GM12865 (cell line): ENCODE measurements around the gene TNS4.

Experiments used
- DNase-seq: peaks from one replicate; pipeline ENCODE4 v3.0.0; 2010; ENCODE audit warnings: low read depth
- H3K4me3 ChIP-seq: 2 replicates; pipeline ENCODE4 v1.5.1; 2011; ENCODE audit warnings: mild to moderate bottlenecking, low read depth, low read length, control low read depth
- TF ChIP-seq, protein P1 (sequence below): IDR thresholded peaks from 2 replicates; pipeline ENCODE4 v1.5.1; 2011; ENCODE audit warnings: low read length, control low read depth, low read depth, inconsistent platforms; ENCODE audit not compliant: insufficient read depth; ENCODE audit errors: missing control alignments

TNS4 gene

DNA sequence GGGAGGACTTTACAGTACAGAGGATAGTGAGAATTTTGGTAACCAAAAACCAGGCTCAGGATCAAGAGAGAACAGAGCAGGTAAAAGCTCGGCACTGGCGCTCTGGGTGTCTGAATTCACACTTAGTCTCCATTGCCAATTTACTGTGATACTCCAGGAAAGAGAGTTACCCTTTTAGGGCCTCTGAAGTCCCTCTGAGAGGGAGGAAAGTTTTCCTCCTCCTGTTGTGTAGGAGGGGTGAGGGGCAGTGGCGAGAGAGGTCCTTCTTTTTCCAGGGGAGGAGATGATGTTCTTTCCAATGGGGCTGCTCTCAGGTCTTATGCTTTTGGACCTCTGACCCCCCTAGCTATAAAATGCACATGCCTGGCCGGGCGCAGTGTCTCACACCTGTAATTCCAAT, 5.4 kb upstream of the TNS4 start:
- no peak for DNase-seq
- TF ChIP-seq, protein P1, sequence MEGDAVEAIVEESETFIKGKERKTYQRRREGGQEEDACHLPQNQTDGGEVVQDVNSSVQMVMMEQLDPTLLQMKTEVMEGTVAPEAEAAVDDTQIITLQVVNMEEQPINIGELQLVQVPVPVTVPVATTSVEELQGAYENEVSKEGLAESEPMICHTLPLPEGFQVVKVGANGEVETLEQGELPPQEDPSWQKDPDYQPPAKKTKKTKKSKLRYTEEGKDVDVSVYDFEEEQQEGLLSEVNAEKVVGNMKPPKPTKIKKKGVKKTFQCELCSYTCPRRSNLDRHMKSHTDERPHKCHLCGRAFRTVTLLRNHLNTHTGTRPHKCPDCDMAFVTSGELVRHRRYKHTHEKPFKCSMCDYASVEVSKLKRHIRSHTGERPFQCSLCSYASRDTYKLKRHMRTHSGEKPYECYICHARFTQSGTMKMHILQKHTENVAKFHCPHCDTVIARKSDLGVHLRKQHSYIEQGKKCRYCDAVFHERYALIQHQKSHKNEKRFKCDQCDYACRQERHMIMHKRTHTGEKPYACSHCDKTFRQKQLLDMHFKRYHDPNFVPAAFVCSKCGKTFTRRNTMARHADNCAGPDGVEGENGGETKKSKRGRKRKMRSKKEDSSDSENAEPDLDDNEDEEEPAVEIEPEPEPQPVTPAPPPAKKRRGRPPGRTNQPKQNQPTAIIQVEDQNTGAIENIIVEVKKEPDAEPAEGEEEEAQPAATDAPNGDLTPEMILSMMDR, result no peak
- H3K4me3 ChIP-seq, result no peak overlapping the region

GRCh38 chr17:40503154-40503553, 1.7 kb upstream of the TNS4 start:
- TF ChIP-seq, protein P1, result no peak

DNA sequence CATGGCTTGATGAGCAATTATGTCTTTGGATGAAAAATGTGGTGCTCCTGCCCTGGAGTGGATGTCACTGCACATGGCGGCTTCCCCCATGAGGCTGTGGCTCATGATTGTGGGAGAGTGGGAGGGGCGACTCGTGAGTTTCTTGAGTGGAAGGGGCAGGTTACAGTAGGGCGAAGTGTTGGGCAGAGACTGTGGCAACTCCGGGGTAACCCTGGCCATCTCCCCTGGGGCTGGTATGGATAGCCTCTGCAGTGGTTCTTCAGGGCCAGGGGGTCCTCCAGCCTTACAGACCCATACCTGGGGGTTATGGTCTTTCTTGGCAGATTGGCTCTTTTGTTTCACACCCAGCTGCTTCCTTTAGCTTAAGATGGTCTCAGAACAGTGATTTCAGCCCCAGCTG, 1.3 kb upstream of the TNS4 start:
- no peak for DNase-seq
- no peak overlapping the region for H3K4me3 ChIP-seq
- TF ChIP-seq, protein P1, result no peak

More at GRCh38 chr17:40503154-40503553, 1.7 kb upstream of the TNS4 start:
- no peak overlapping the region for H3K4me3 ChIP-seq
- no peak for DNase-seq

DNA sequence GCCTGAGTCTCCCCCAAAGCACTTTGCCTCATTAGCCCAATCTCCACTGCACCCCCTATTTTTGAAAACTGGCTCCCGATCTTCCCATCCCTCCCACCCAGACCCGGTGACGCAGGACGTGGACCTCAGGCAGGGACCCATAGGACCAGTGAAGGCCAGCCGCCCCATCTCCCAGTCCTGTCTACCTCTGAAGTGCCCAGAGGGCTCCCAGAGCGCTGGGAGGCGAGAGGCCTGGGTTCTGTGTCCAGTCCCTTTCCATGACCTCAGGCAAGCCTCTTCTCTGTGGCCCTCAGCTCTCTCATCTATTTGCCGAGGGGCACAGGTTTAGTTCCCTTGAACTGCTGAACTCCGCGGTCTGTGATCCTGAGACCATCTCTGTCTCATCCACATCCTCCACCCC, 714 bp downstream of the TNS4 start:
- DNase-seq, result no peak
- TF ChIP-seq, protein P1, result no peak
- no peak overlapping the region for H3K4me3 ChIP-seq

- TF ChIP-seq, protein P1, result no peak
- DNase-seq, result no peak
- H3K4me3 ChIP-seq, result no peak overlapping the region
Measured at GRCh38 chr17:40500190-40500589, 1.2 kb downstream of the TNS4 start.

DNA sequence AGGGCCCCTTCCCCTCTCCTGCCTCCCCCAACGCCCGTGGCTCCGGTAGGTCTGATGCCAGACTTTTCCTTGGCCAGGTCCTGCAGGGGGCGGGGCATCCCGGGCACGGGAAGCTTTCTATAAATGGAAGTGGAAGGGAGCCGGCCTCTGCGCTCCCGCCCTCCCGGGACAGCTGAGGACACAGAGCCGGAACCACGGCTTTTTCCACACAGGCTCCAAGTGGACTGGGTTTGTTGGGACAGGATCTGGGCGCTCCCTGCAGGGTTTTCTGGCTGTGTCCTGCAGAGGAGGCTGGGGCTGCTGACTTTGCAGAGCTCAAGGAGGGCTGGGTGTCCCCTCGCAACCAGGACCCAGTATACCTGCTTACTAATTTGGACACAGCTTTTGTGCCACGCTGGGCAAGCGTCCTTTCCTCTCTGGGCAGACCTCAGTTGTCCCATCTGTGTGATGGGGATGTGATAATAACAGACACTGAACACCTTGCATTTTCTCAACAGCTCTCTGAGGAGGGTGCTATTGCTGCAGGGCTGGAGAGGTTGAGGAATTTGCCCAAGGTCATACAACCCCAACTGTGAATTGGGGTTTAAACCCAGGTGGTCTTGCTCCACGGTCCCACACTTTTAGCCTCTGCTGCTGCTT, 1.8 kb downstream of the TNS4 start:
- H3K4me3 ChIP-seq, result no peak overlapping the region
- TF ChIP-seq, protein P1, result no peak
- no peak for DNase-seq
